ENCODE data around the gene SUN1. TPM values are rescaled to one million over a fixed set of nuclear protein-coding genes. Genes with fewer than 3 reads are reported as not detected.
A peak's percentile ranks its signal among the peaks of the same experiment; 100 is the strongest.

Gene SUN1
- total and polyA plus RNA-seq, 2 of the 8 experiments (the other 6 are each of a cell fraction or from before 2014, with no cell fraction given) = 108 to 158 TPM

DNA sequence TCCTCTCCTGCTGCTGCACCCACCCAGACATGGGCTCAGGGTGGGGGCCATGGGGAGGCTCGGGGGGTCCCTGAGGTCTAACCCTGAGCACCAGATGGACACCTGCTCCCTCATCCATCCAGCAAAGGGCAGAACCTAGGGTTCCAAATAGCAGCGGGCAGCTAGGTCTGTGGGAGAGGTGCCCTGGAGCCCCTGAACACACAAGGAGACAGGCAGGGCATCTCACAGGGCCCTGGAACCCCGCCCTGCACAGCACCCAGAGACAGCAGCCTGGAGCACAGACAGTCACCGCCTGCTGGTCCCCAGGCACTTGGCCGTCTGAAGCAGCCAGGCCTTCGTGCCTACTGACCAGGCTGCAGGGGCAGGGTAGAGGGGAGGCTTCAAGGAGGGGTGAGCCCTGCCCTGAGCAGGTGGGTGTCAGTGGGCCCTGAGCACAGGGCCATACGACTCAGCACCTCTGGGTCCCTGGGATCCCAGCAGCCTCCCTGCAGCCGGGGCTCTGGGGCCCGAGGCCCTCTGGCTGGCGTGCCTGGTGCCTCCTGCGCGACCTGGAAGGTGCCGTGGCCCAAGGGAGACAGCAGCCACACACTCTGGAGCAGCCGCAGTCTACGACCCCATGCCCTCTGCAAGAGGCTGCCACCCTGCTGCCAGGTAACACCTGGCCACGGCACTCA, 82.4 kb downstream of the SUN1 start:
- no peak for DNase-seq (ENCODE audit: low read depth in 1 of 2, low spot score in 2 of 2)
- WGBS, 2 experiments (ENCODE audit: extremely low coverage in 1 of 2, insufficient coverage in 1 of 2, insufficient read length in 1 of 2, insufficient replicate concordance in 2 of 2, low coverage in 1 of 2, low lambda C conversion rate in 2 of 2, missing lambda C conversion rate in 1 of 2) = 89% methylated on average over 11 of the region's 16 CpGs; no CpG with 5 or more reads in 1 of the 2 experiments
- no peaks in the 10 kb centered on the region for H3K79me1 ChIP-seq (ENCODE audit: low read depth, low read length)
- peaks cover 0 to 8% (median 0%) of the 10 kb centered on the region in 4 experiments; a peak in 2 of 7 replicates for H3K4me1 ChIP-seq (replicated peaks in 1 of 4; ENCODE audit: control insufficient read depth in 3 of 4, insufficient read depth in 4 of 4, low read length in 3 of 4)
- TF ChIP-seq CBX5 (IDR thresholded peaks at IDR 0.05; ENCODE audit: low read depth, low read length) = no peak
- no peak for TF ChIP-seq ZNF274 (IDR thresholded peaks at IDR 0.05; ENCODE audit: borderline replicate concordance, extremely low read depth, low read length)
- TF ChIP-seq, protein P1, sequence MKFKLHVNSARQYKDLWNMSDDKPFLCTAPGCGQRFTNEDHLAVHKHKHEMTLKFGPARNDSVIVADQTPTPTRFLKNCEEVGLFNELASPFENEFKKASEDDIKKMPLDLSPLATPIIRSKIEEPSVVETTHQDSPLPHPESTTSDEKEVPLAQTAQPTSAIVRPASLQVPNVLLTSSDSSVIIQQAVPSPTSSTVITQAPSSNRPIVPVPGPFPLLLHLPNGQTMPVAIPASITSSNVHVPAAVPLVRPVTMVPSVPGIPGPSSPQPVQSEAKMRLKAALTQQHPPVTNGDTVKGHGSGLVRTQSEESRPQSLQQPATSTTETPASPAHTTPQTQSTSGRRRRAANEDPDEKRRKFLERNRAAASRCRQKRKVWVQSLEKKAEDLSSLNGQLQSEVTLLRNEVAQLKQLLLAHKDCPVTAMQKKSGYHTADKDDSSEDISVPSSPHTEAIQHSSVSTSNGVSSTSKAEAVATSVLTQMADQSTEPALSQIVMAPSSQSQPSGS (IDR thresholded peaks at IDR 0.05; ENCODE audit: low read length) = no peak
- H3K79me2 ChIP-seq (ENCODE audit: control insufficient read depth in 1 of 2, insufficient read depth in 2 of 2, low read length in 2 of 2) = no peaks in the 10 kb centered on the region
- 0 out of 2 replicates have a peak overlapping the region, but pooled peaks have one; percentile 24 for H2AK5ac ChIP-seq (ENCODE audit: low read depth, low read length)
- H2BK12ac ChIP-seq (ENCODE audit: low read depth, low read length) = no peak overlapping the region
- H3K9ac ChIP-seq (replicated peaks in 1 of 4; ENCODE audit: extremely low read depth in 1 of 4, low read depth in 3 of 4, low read length in 3 of 4) = no peak overlapping the region
- no peak overlapping the region for H3K18ac ChIP-seq (ENCODE audit: extremely low read depth, low read length)
- H4K8ac ChIP-seq (ENCODE audit: extremely low read depth, insufficient read depth, low read length) = no peak overlapping the region; the same call in 1 of the 2 replicates
- no peak overlapping the region for H2BK15ac ChIP-seq (ENCODE audit: low read length)
- H2BK20ac ChIP-seq (ENCODE audit: low read length) = no peak overlapping the region
- no peak overlapping the region for H2AFZ ChIP-seq (ENCODE audit: low read length)
- H3K4me2 ChIP-seq (ENCODE audit: insufficient read depth in 1 of 2, low read depth in 2 of 2, low read length in 2 of 2) = no peak overlapping the region
- no peak overlapping the region for H3K4ac ChIP-seq (replicated peaks; ENCODE audit: insufficient read length, low read depth, low read length)
- peaks cover 0 to 2% of the 10 kb centered on the region in 2 experiments for H4K20me1 ChIP-seq (replicated peaks in 1 of 2; ENCODE audit: control insufficient read depth in 1 of 2, insufficient read depth in 2 of 2, low read length in 2 of 2)
- no peaks in the 10 kb centered on the region for H3K36me3 ChIP-seq (ENCODE audit: control insufficient read depth in 2 of 4, insufficient read depth in 4 of 4, low read length in 3 of 4)
- no peak overlapping the region for H4K91ac ChIP-seq (replicated peaks; ENCODE audit: insufficient read length, low read length)
- H3K4me3 ChIP-seq (ENCODE audit: extremely low read depth in 1 of 4, insufficient read depth in 2 of 4, low read depth in 3 of 4, low read length in 4 of 4) = no peak overlapping the region
- no peak for FAIRE-seq
- no peak overlapping the region for H2BK120ac ChIP-seq (replicated peaks; ENCODE audit: low read depth, low read length)
- H3K27me3 ChIP-seq (replicated peaks in 1 of 4; ENCODE audit: control insufficient read depth in 3 of 4, extremely low read depth in 1 of 4, insufficient read depth in 3 of 4, low read length in 3 of 4) = peaks cover 0 to 4% (median 3%) of the 10 kb centered on the region in 4 experiments; a peak in 4 of 7 replicates
- no peaks in the 10 kb centered on the region for H3K9me3 ChIP-seq (ENCODE audit: insufficient read depth in 2 of 2, low read depth in 1 of 2, low read length in 1 of 2)
- no peak overlapping the region for H3K27ac ChIP-seq (ENCODE audit: low read depth, low read length)
- H3K56ac ChIP-seq (replicated peaks; ENCODE audit: insufficient read length, low read depth, low read length) = no peak overlapping the region
- H3K23me2 ChIP-seq (ENCODE audit: low read depth, low read length) = no peaks in the 10 kb centered on the region
- peak overlapping the region; percentile 16; the same call in 1 of the 2 replicates for H2BK5ac ChIP-seq (ENCODE audit: low read depth, low read length)
- H3K14ac ChIP-seq (ENCODE audit: insufficient read length) = no peak overlapping the region
- POLR2A ChIA-PET (ENCODE audit: partially characterized antibody) = interaction anchor here (1.1 to 1.6 kb wide), 2 partner anchors 13 to 15 kb away, joined by 3 to 4 read pairs; no protein-coding TSS in a partner anchor
- no peak overlapping the region for H3K23ac ChIP-seq (ENCODE audit: insufficient read length)
- no peak overlapping the region for H4K5ac ChIP-seq (ENCODE audit: insufficient read length, low read depth, low read length)
- CTCF ChIA-PET (ENCODE audit: partially characterized antibody) = interaction anchor here (0.6 to 1.2 kb wide), 2 partner anchors 12 to 152 kb away, joined by 3 read pairs; no protein-coding TSS in a partner anchor
